Smooth muscle cell (in vitro differentiated cells): ENCODE results near the gene RBP7. TPM values are rescaled to one million over a fixed set of nuclear protein-coding genes. Genes with fewer than 3 reads are reported as not detected.

ENCODE experiments used
- DNase-seq: peaks from one replicate; lab custom pipeline; 2025; ENCODE audit not compliant: unreplicated experiment; lab: John Stamatoyannopoulos, UW
- H2AFZ ChIP-seq: fragments of 200-600 bp; sonication (generic); 2 replicates; pipeline ENCODE4 v1.6.0; 2016; ENCODE audit warnings: antibody characterized with exemption, low read depth, mild to moderate bottlenecking
- H3F3A ChIP-seq: fragments of 200-600 bp; sonication (generic); 2 replicates; pipeline ENCODE4 v1.6.0; 2017; ENCODE audit warnings: antibody characterized with exemption, low read depth
- H3K27ac ChIP-seq: fragments of 200-600 bp; sonication (generic); 2 replicates; pipeline ENCODE4 v1.5.1; 2016; ENCODE audit warnings: low read depth, mild to moderate bottlenecking
- H3K27me3 ChIP-seq: fragments of 200-600 bp; sonication (generic); 2 replicates; pipeline ENCODE4 v1.6.1; 2016; ENCODE audit warnings: low read depth, mild to moderate bottlenecking
- H3K36me3 ChIP-seq: fragments of 200-600 bp; sonication (generic); 2 replicates; pipeline ENCODE4 v1.5.1; 2016; ENCODE audit warnings: low read depth
- H3K4me1 ChIP-seq: fragments of 200-600 bp; sonication (generic); 2 replicates; pipeline ENCODE4 v1.5.1; 2016; ENCODE audit warnings: low read depth
- H3K4me2 ChIP-seq: fragments of 200-600 bp; sonication (generic); 2 replicates; pipeline ENCODE4 v1.6.0; 2016; ENCODE audit warnings: mild to moderate bottlenecking
- H3K4me3 ChIP-seq: fragments of 200-600 bp; sonication (generic); 2 replicates; pipeline ENCODE4 v1.5.1; 2016; ENCODE audit warnings: mild to moderate bottlenecking
- H3K79me2 ChIP-seq: fragments of 200-600 bp; sonication (generic); 2 replicates; pipeline ENCODE4 v1.6.0; 2016; ENCODE audit warnings: low read depth, mild to moderate bottlenecking
- H3K9ac ChIP-seq: fragments of 200-600 bp; sonication (generic); 2 replicates; pipeline ENCODE4 v1.6.0; 2016; ENCODE audit warnings: low read depth
- H3K9me3 ChIP-seq: fragments of 200-600 bp; sonication (generic); replicated peaks from 2 replicates; pipeline ENCODE4 v1.5.1; 2016; ENCODE audit warnings: low read depth
- H4K20me1 ChIP-seq: fragments of 200-600 bp; sonication (generic); 2 replicates; pipeline ENCODE4 v1.6.0; 2016; ENCODE audit warnings: low read depth
- WGBS: methylation state at CpG from one replicate; pipeline ENCODE4 v1.1.7; 2016; ENCODE audit warnings: low lambda C conversion rate; 5-methylcytosine and 5-hydroxymethylcytosine counted together
- polyA plus RNA-seq: library from polyadenylated mRNA; unstranded; fragments of >200 nt; fragmentation: Nextera tagmentation; extraction: Ambion mirVana; gene quantifications from 2 replicates; pipeline ENCODE4 v1.2.1, GENCODE V29; 2016
- total RNA-seq: library from RNA; depleted of rRNA; stranded (reverse); fragments of >200 nt; gene quantifications from 2 replicates; pipeline ENCODE4 v1.2.3, GENCODE V29; 2014
- TF ChIP-seq, protein P1 (sequence below): fragments of 200-600 bp; sonication (generic); IDR thresholded peaks from 2 replicates; pipeline ENCODE4 v1.5.1; 2017; ENCODE audit warnings: borderline replicate concordance, mild to moderate bottlenecking, antibody characterized with exemption; ENCODE audit not compliant: insufficient read depth, poor library complexity, severe bottlenecking

The RBP7 gene
- total and polyA plus RNA-seq, 2 experiments from 2014 or later: 0.45 TPM; not detected in 1

DNA sequence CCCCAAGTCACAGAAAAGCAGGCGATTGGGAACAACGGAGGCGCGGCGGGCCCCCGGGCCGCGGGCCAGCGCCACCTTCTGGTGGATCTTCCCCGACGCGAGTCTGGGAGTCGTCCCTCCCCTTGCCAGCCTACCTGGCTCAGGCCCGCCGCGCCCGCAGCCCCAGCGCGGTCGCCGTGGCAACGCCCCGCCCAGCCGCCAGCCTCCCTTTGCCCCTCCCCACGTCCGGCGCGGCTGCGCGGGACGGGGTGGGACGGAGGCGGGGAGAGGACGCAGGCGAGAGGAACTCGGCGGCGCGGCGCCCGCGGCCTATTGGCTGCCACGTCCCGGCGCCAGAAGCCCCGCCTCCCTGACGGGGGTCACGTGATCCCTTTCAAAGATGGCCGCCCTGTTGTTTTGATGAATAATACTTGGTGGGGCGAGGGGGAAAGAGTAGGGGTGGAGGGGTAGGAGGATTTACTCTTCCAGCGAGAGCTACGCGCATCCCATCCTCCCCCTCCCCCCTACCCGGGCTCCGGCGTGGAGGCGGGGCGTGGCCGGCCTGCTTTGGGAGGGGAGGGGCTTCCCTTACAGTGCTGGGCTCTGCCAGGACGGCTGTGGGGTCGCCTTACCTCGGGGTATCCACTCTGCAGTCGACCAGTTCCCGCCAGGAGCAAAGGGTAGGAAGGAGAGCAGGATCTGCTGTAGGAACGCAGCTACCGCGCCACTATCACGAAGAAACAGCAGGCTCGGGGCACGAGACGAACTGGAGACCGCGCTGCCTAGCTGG is 35.7 kb downstream of the RBP7 start, which contains the start of gene UBE4B:
TSS of gene UBE4B (plus strand) at position 369 of the 769 bp plus-strand sequence. CDS start 713 bp downstream, outside the sequence.
- Histone ChIP-seq H3K4me3 (peak within 1 kb of the TSS; percentile 64), H3K27ac (peak within 1 kb of the TSS; percentile 88), H3K4me1 (peaks cover 8% of the 10 kb centered on the region), H3K9ac (peak within 1 kb of the TSS; percentile 89), H3K27me3 (no peaks in the 10 kb centered on the region), H3F3A (no peaks in the 10 kb centered on the region), H2AFZ (peak within 1 kb of the TSS; percentile 88), H3K9me3 (no peaks in the 10 kb centered on the region), H3K79me2 (peaks cover 40% of the 10 kb centered on the region), H3K4me2 (peak within 1 kb of the TSS; percentile 91), H3K36me3 (no peaks in the 10 kb centered on the region), H4K20me1 (peaks cover 24% of the 10 kb centered on the region)
- peak; percentile 95 for DNase-seq
- TF ChIP-seq, protein P1, sequence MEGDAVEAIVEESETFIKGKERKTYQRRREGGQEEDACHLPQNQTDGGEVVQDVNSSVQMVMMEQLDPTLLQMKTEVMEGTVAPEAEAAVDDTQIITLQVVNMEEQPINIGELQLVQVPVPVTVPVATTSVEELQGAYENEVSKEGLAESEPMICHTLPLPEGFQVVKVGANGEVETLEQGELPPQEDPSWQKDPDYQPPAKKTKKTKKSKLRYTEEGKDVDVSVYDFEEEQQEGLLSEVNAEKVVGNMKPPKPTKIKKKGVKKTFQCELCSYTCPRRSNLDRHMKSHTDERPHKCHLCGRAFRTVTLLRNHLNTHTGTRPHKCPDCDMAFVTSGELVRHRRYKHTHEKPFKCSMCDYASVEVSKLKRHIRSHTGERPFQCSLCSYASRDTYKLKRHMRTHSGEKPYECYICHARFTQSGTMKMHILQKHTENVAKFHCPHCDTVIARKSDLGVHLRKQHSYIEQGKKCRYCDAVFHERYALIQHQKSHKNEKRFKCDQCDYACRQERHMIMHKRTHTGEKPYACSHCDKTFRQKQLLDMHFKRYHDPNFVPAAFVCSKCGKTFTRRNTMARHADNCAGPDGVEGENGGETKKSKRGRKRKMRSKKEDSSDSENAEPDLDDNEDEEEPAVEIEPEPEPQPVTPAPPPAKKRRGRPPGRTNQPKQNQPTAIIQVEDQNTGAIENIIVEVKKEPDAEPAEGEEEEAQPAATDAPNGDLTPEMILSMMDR: peak; percentile 77
- under 1% methylated on average over 73 of the region's 73 CpGs for WGBS

DNA sequence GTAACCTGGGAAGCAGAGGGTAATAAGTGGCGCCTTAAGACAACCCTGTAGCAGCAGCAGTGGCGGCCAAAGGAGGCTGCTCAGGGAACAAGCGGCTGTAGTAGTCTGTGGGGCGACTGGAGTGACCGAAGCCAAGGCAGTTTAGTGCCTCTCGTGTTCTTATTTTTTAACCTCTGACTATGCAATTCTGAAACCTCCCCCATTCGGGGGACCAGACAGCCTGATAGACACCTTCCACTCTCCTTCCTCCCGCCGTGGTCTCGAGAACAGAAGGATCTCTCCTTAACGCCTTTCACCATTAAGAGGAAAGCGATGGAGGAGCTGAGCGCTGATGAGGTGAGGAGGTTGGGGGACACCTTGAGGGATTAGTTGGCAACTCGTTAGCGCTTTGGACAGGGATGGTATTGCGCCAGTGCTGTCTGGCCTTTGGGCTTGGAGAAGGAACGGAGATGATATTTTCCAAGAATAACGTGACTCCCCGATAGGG is 36.4 kb downstream of the RBP7 start:
- no peaks in the 10 kb centered on the region for H3K36me3 ChIP-seq
- H3K27ac ChIP-seq: peak overlapping the region; percentile 88
- peaks cover 46% of the 10 kb centered on the region for H3K79me2 ChIP-seq
- DNase-seq: no peak
- H4K20me1 ChIP-seq: peaks cover 30% of the 10 kb centered on the region
- H3K9me3 ChIP-seq: no peaks in the 10 kb centered on the region
- H3K4me3 ChIP-seq: peak overlapping the region; percentile 64
- no peaks in the 10 kb centered on the region for H3F3A ChIP-seq
- H3K4me2 ChIP-seq: peak overlapping the region; percentile 91
- peak overlapping the region; percentile 52 for H2AFZ ChIP-seq
- H3K27me3 ChIP-seq: no peaks in the 10 kb centered on the region
- TF ChIP-seq, protein P1: no peak
- under 1% methylated on average over 19 of the region's 19 CpGs for WGBS
- peak overlapping the region; percentile 89 for H3K9ac ChIP-seq
- peaks cover 8% of the 10 kb centered on the region for H3K4me1 ChIP-seq

- Histone ChIP-seq H3K9ac (no peak overlapping the region), H3K27me3 (no peaks in the 10 kb centered on the region), H3F3A (no peaks in the 10 kb centered on the region), H2AFZ (no peak overlapping the region), H3K4me3 (no peak overlapping the region), H3K4me2 (no peak overlapping the region), H3K4me1 (peaks cover 8% of the 10 kb centered on the region), H4K20me1 (peaks cover 91% of the 10 kb centered on the region), H3K9me3 (no peaks in the 10 kb centered on the region), H3K36me3 (no peaks in the 10 kb centered on the region), H3K27ac (no peak overlapping the region), H3K79me2 (peaks cover 87% of the 10 kb centered on the region)
- 93% methylated on average over 4 of the region's 4 CpGs for WGBS
- no peak for DNase-seq
- TF ChIP-seq, protein P1: no peak
Measured at GRCh38 chr1:10042746-10043145, 45.7 kb downstream of the RBP7 start.
